Esophagus (tissue), 2 donors: ENCODE results near the gene SMAD6. TPM values are rescaled to one million over a fixed set of nuclear protein-coding genes. Genes with fewer than 3 reads are reported as not detected.

Source experiments
- H3K27ac ChIP-seq, 2 donors: one replicate each; pipeline ENCODE4 v1.5.1; 2013; ENCODE audit warnings: low read depth in 2 of 2, mild to moderate bottlenecking in 2 of 2, inconsistent platforms in 1 of 2, low read length in 1 of 2, moderate library complexity in 1 of 2
- H3K27me3 ChIP-seq, 2 donors: one replicate each; pipeline ENCODE4 v1.6.1; 2013; ENCODE audit warnings: low read length in 2 of 2, control low read depth in 1 of 2, mild to moderate bottlenecking in 1 of 2; ENCODE audit not compliant: insufficient read depth in 2 of 2, control insufficient read depth in 1 of 2
- H3K36me3 ChIP-seq, 2 donors: one replicate each; pipeline ENCODE4 v1.6.1; 2013; ENCODE audit warnings: low read length in 1 of 2; ENCODE audit not compliant: control insufficient read depth in 2 of 2, insufficient read depth in 2 of 2
- H3K4me1 ChIP-seq, 2 donors: one replicate each; pipeline ENCODE4 v1.6.1; 2013; ENCODE audit warnings: low read length in 1 of 2; ENCODE audit not compliant: control insufficient read depth in 2 of 2, insufficient read depth in 2 of 2
- H3K4me3 ChIP-seq, 2 donors: one replicate each; pipeline ENCODE4 v1.5.1; 2013; ENCODE audit warnings: low read length in 2 of 2, mild to moderate bottlenecking in 2 of 2, low read depth in 1 of 2, moderate library complexity in 1 of 2
- H3K9me3 ChIP-seq, 2 donors: one replicate each; pipeline ENCODE4 v1.6.1; 2013; ENCODE audit warnings: mild to moderate bottlenecking in 2 of 2, low read depth in 1 of 2, low read length in 1 of 2, moderate library complexity in 1 of 2; ENCODE audit not compliant: control insufficient read depth in 2 of 2, insufficient read depth in 1 of 2
- WGBS, 2 donors: extraction: QIAGEN DNeasy Blood & Tissue Kit; methylation state at CpG; one replicate each; pipeline ENCODE4 v1.1.7; 2013; 5-methylcytosine and 5-hydroxymethylcytosine counted together
- polyA plus RNA-seq, 2 donors: library from polyadenylated mRNA; stranded (reverse); fragments of 200-250 nt; gene quantifications; one replicate each; pipeline ENCODE4 v1.2.3, GENCODE V29; 2013
- donor health status: healthy with polysubstance abuse.
- donor health status: Bipolar disorder and iron deficiency.

The SMAD6 gene
- polyA plus RNA-seq, 2 donors, result 0.75 to 1.6 TPM

DNA sequence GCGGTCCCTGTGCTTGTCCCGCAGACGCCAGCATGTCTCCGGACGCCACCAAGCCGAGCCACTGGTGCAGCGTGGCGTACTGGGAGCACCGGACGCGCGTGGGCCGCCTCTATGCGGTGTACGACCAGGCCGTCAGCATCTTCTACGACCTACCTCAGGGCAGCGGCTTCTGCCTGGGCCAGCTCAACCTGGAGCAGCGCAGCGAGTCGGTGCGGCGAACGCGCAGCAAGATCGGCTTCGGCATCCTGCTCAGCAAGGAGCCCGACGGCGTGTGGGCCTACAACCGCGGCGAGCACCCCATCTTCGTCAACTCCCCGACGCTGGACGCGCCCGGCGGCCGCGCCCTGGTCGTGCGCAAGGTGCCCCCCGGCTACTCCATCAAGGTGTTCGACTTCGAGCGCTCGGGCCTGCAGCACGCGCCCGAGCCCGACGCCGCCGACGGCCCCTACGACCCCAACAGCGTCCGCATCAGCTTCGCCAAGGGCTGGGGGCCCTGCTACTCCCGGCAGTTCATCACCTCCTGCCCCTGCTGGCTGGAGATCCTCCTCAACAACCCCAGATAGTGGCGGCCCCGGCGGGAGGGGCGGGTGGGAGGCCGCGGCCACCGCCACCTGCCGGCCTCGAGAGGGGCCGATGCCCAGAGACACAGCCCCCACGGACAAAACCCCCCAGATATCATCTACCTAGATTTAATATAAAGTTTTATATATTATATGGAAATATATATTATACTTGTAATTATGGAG is 79.1 kb downstream of the SMAD6 start:
- Histone ChIP-seq H3K27ac (no peak overlapping the region), H3K36me3 (peaks cover 0 to 3% of the 10 kb centered on the region in 2 donors), H3K9me3 (no peaks in the 10 kb centered on the region), H3K27me3 (no peaks in the 10 kb centered on the region), H3K4me3 (no peak overlapping the region), H3K4me1 (no peaks in the 10 kb centered on the region)
- WGBS, 2 donors, result 97% methylated on average over 61 to 73 of the region's 73 CpGs

DNA sequence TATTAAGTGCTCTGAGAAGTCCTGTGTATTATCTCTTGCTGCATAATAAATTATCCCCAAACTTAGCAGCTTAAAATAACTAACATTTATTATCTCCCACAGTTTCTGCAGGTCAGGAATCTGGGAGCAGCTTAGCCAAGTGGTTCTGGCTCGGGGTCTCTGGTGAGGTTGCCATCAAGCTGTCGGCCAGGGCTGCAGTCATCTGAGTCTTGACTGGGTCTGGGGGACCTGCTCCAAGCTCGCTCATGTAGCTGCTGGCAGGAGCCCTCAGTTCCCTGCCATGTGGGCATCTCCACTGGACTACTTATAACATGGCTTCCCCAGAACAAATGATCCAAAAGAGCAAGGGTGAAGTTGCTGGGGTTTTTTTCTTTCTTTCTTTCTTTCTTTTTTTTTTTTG is 80.7 kb downstream of the SMAD6 start:
- 71 to 72% methylated on average over 3 of the region's 3 CpGs for WGBS, 2 donors
- no peak overlapping the region for H3K27ac ChIP-seq
- peaks cover 0 to 3% of the 10 kb centered on the region in 2 donors for H3K36me3 ChIP-seq
- H3K27me3 ChIP-seq, result no peaks in the 10 kb centered on the region
- no peaks in the 10 kb centered on the region for H3K4me1 ChIP-seq
- no peaks in the 10 kb centered on the region for H3K9me3 ChIP-seq
- H3K4me3 ChIP-seq, result no peak overlapping the region

DNA sequence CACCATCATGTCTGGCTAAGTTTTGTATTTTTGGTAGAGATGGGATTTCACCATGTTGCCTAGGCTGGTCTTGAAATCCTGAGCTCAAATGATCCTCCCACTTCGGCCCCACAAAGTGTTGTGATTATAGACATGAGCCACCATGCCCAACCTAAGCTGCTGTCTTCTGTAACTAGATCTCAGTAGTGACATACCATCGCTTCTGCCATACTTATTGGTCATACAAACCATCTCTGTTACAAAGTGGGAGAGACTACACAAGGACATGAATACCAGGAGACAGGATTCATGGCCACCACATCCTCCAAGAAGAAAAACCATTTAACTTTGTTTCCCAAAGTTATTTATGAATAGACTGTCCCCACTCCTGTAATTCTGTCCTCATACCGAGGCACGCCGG is 81.3 kb downstream of the SMAD6 start:
- Histone ChIP-seq H3K27ac (no peak overlapping the region), H3K9me3 (no peaks in the 10 kb centered on the region), H3K4me3 (no peak overlapping the region), H3K36me3 (peaks cover 0 to 3% of the 10 kb centered on the region in 2 donors), H3K4me1 (no peaks in the 10 kb centered on the region), H3K27me3 (no peaks in the 10 kb centered on the region)
- 89 to 93% methylated on average over 5 of the region's 5 CpGs for WGBS, 2 donors

DNA sequence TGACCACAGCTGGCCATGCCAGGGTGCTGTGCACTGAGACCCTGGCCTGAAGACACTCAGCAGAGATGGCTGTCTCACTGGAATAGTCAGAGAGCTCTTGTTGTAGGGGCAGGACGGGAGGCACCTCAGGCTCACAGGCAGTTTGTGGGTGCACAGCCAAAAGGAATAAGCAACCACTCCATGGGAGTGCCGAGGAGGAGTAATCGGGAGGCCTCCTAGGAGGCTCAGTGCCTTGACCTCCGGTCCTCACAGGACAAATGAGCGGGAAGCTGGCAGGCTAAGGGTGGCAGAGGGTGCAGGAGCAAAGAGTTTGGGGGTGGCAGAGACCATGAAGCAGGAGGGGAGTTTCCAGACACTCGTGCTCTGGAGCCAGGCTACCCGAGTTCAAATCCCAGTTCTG is 81.7 kb downstream of the SMAD6 start:
- Histone ChIP-seq H3K27me3 (no peaks in the 10 kb centered on the region), H3K4me1 (no peaks in the 10 kb centered on the region), H3K4me3 (no peak overlapping the region), H3K27ac (no peak overlapping the region), H3K36me3 (peaks cover 0 to 3% of the 10 kb centered on the region in 2 donors), H3K9me3 (no peaks in the 10 kb centered on the region)
- WGBS, 2 donors, result 85 to 86% methylated on average over 7 of the region's 7 CpGs

GRCh38 chr15:66784174-66784573 is 82.1 kb downstream of the SMAD6 start:
- Histone ChIP-seq H3K4me1 (no peaks in the 10 kb centered on the region), H3K27ac (no peak overlapping the region), H3K36me3 (peaks cover 0 to 3% of the 10 kb centered on the region in 2 donors), H3K27me3 (no peaks in the 10 kb centered on the region), H3K4me3 (no peak overlapping the region), H3K9me3 (no peaks in the 10 kb centered on the region)
- WGBS, 2 donors, result 95 to 96% methylated on average over 4 of the region's 4 CpGs

DNA sequence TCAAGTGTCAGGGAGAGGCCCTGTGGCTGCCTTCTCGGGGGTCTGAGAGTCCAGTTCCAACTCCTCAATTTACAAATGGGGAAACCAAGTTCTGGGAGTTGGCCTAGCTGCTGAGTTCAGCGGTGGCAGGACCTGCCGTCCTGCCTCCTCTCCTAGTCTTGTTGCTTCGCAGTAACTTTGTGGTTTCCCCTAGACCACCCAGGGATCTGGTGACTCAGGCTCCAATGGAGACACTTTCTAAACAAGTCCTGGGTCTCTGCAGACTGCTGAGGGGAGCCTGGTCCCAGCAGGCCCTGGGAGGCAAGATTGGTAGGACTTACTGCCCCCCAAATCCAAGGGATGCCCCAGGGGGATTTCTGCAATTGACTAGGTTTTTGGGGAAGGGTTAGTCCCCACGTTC is 83.6 kb downstream of the SMAD6 start:
- 82 to 90% methylated on average over 5 of the region's 5 CpGs for WGBS, 2 donors
- Histone ChIP-seq H3K27ac (no peak overlapping the region), H3K4me1 (no peaks in the 10 kb centered on the region), H3K27me3 (no peaks in the 10 kb centered on the region), H3K36me3 (peaks cover 0 to 3% of the 10 kb centered on the region in 2 donors), H3K4me3 (no peak overlapping the region), H3K9me3 (no peaks in the 10 kb centered on the region)

GRCh38 chr15:66786222-66786621 is 84.2 kb downstream of the SMAD6 start:
- Histone ChIP-seq H3K36me3 (no peaks in the 10 kb centered on the region), H3K4me3 (no peak overlapping the region), H3K27ac (no peak overlapping the region), H3K27me3 (no peaks in the 10 kb centered on the region), H3K4me1 (no peaks in the 10 kb centered on the region), H3K9me3 (no peaks in the 10 kb centered on the region)
- 82% methylated on average over 4 of the region's 4 CpGs for whole genome bisulfite sequencing, 2 donors

- no peak overlapping the region for H3K27ac ChIP-seq
- no peak overlapping the region for H3K4me3 ChIP-seq
- no peaks in the 10 kb centered on the region for H3K36me3 ChIP-seq
- H3K4me1 ChIP-seq, result no peaks in the 10 kb centered on the region
- H3K27me3 ChIP-seq, result no peaks in the 10 kb centered on the region
- 65 to 73% methylated on average over 8 of the region's 8 CpGs for WGBS, 2 donors
- H3K9me3 ChIP-seq, result no peaks in the 10 kb centered on the region
These were observed 84.9 kb downstream of the SMAD6 start for GRCh38 chr15:66786708-66787488.

DNA sequence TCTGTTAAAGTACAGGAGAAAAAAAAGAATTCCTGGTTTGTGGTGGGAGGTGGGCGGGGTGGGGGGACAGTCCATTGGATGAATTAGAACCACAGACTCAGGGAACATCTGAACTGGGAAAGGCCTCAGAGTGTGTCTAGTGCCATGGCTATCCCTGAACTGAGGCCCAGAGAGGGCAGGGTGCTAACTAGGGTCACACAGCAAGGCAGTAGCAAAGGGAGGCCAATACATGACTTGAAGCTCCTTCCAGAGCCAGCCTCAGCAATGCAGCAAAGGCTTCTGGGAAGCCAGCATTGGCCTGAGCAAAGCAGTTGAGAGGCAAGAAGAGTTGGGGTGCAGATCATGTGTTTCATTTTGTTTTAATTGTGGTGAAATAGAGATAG is 85.4 kb downstream of the SMAD6 start:
- H3K27ac ChIP-seq, result no peak overlapping the region
- no peaks in the 10 kb centered on the region for H3K36me3 ChIP-seq
- no peaks in the 10 kb centered on the region for H3K27me3 ChIP-seq
- H3K4me3 ChIP-seq, result no peak overlapping the region
- no peaks in the 10 kb centered on the region for H3K4me1 ChIP-seq
- H3K9me3 ChIP-seq, result no peaks in the 10 kb centered on the region
- 96 to 97% methylated on average over 1 of the region's 1 CpG for WGBS, 2 donors

DNA sequence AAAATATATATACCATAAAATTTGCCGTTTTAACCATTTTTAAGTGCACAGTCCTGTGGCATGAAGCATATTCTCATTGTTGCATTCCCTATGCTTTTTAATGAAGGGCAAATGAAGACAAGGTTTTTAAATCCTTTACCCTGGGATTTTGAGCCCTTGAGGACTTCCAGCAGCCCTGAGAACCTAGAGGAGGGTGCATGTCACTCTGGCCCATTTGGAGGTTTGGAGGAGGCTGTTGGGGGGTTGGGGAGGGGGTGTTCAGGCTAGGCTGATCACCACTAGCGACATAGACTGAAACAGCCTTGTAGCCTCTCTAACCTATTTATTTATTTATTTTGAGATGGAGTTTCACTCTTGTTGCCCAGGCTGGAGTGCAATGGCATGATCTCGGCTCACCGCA is 86.0 kb downstream of the SMAD6 start:
- 93 to 95% methylated on average over 4 of the region's 4 CpGs for WGBS, 2 donors
- no peak overlapping the region for H3K27ac ChIP-seq
- no peak overlapping the region for H3K4me3 ChIP-seq
- H3K4me1 ChIP-seq, result no peaks in the 10 kb centered on the region
- no peaks in the 10 kb centered on the region for H3K27me3 ChIP-seq
- H3K36me3 ChIP-seq, result no peaks in the 10 kb centered on the region
- no peaks in the 10 kb centered on the region for H3K9me3 ChIP-seq
